ENCODE data around the gene ELF5.

ELF5 gene

GRCh38 chr11:34530545-34531234 lies 17.1 kb upstream of the ELF5 start:
- TF ChIP-seq ZFX (IDR thresholded peaks at IDR 0.05; ENCODE audit: borderline replicate concordance) = no peak
- TF ChIP-seq, protein P1, sequence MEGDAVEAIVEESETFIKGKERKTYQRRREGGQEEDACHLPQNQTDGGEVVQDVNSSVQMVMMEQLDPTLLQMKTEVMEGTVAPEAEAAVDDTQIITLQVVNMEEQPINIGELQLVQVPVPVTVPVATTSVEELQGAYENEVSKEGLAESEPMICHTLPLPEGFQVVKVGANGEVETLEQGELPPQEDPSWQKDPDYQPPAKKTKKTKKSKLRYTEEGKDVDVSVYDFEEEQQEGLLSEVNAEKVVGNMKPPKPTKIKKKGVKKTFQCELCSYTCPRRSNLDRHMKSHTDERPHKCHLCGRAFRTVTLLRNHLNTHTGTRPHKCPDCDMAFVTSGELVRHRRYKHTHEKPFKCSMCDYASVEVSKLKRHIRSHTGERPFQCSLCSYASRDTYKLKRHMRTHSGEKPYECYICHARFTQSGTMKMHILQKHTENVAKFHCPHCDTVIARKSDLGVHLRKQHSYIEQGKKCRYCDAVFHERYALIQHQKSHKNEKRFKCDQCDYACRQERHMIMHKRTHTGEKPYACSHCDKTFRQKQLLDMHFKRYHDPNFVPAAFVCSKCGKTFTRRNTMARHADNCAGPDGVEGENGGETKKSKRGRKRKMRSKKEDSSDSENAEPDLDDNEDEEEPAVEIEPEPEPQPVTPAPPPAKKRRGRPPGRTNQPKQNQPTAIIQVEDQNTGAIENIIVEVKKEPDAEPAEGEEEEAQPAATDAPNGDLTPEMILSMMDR (IDR thresholded peaks at IDR 0.05) = no peak
- H3K27ac ChIP-seq = no peak overlapping the region

DNA sequence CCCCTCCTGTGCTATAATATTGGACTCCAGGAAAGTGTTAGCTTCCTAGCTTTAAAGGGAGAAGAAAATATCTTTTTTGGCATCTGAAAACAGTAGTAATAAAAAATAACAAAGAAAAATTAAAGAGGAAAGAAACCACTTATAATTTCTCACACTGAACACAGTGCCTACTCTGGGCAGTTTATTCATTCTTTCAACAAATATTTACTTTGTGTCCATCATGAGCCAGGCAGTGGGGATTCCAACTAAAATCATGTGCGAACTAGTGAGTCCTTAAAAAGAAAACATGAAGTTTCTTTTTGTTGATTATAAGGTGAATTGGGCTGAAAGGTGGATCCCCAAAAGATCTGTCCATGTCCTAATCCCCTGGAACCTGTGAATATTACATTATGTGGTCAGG lies 16.0 kb upstream of the ELF5 start:
- no peak overlapping the region for H3K27ac ChIP-seq
- no peak for TF ChIP-seq ZFX (IDR thresholded peaks at IDR 0.05; ENCODE audit: borderline replicate concordance)
- TF ChIP-seq, protein P1 (IDR thresholded peaks at IDR 0.05) = no peak

GRCh38 chr11:34528072-34528471 lies 14.5 kb upstream of the ELF5 start:
- TF ChIP-seq, protein P1 (IDR thresholded peaks at IDR 0.05) = no peak
- TF ChIP-seq ZFX (IDR thresholded peaks at IDR 0.05; ENCODE audit: borderline replicate concordance) = no peak
- H3K27ac ChIP-seq = no peak overlapping the region

GRCh38 chr11:34525888-34526657 lies 12.5 kb upstream of the ELF5 start:
- no peak overlapping the region for H3K27ac ChIP-seq
- no peak for TF ChIP-seq ZFX (IDR thresholded peaks at IDR 0.05; ENCODE audit: borderline replicate concordance)
- TF ChIP-seq, protein P1 (IDR thresholded peaks at IDR 0.05) = no peak

GRCh38 chr11:34525098-34525497 lies 11.5 kb upstream of the ELF5 start:
- TF ChIP-seq ZFX (IDR thresholded peaks at IDR 0.05; ENCODE audit: borderline replicate concordance) = no peak
- TF ChIP-seq, protein P1 (IDR thresholded peaks at IDR 0.05) = no peak
- no peak overlapping the region for H3K27ac ChIP-seq

DNA sequence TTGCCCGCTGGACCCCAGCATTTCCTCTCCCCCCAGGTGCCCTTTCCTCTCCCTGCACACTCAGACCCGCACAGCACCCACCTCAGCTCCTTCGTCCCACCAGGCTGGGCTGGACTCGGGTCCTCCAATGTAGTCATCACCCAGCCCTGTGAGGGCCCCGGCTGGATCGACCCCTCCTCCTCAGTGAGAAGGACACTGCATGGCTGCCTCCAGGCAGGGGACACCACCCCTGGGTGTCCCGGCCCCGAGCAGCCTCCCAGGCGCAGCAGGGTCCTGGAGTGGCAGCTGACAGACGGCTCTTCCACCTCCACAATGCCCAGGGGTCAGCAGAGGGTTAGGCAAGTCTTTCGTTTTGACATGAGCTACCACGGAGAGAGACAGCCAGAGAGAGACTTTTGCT lies 11.1 kb upstream of the ELF5 start:
- H3K27ac ChIP-seq = no peak overlapping the region
- TF ChIP-seq ZFX (IDR thresholded peaks at IDR 0.05; ENCODE audit: borderline replicate concordance) = no peak
- TF ChIP-seq, protein P1 (IDR thresholded peaks at IDR 0.05) = no peak

DNA sequence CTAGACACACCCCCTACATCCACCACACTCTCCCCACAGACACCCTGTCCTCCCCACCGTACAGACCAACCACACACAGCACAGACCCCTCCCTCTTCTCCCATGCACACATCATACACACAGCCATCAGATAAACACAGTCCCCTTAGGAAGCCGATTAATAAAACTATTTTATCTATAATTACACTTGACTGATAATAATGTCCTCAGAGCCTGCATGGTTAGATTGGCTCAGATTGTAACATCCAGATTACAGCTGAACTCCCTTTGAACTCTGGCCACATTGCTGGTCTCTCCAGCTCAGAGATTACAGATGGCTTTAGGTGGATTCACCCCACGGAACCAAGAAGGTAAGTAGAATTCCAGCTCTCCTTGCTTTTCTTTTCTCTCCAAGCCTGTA lies 9.5 kb upstream of the ELF5 start:
- H3K27ac ChIP-seq = no peak overlapping the region
- TF ChIP-seq, protein P1 (IDR thresholded peaks at IDR 0.05) = no peak
- TF ChIP-seq ZFX (IDR thresholded peaks at IDR 0.05; ENCODE audit: borderline replicate concordance) = no peak
